GM18870 (cell line): Measurements from ENCODE around the gene PLCB2.

Experiments
- ATAC-seq: cut with Tn5 transposase; IDR thresholded peaks from one replicate; pipeline ENCODE4 v1.9.1; 2021; ENCODE audit warnings: moderate library complexity; ENCODE audit not compliant: unreplicated experiment

Gene PLCB2

GRCh38 chr15:40252141-40252437 is 55.6 kb downstream of the PLCB2 start:
- no peak for ATAC-seq

- no peak for ATAC-seq
These were observed 56.1 kb downstream of the PLCB2 start for GRCh38 chr15:40251486-40252140.

GRCh38 chr15:40250771-40251483 is 56.8 kb downstream of the PLCB2 start:
- no peak for ATAC-seq

- no peak for ATAC-seq
These were observed 57.5 kb downstream of the PLCB2 start for GRCh38 chr15:40250304-40250656.

DNA sequence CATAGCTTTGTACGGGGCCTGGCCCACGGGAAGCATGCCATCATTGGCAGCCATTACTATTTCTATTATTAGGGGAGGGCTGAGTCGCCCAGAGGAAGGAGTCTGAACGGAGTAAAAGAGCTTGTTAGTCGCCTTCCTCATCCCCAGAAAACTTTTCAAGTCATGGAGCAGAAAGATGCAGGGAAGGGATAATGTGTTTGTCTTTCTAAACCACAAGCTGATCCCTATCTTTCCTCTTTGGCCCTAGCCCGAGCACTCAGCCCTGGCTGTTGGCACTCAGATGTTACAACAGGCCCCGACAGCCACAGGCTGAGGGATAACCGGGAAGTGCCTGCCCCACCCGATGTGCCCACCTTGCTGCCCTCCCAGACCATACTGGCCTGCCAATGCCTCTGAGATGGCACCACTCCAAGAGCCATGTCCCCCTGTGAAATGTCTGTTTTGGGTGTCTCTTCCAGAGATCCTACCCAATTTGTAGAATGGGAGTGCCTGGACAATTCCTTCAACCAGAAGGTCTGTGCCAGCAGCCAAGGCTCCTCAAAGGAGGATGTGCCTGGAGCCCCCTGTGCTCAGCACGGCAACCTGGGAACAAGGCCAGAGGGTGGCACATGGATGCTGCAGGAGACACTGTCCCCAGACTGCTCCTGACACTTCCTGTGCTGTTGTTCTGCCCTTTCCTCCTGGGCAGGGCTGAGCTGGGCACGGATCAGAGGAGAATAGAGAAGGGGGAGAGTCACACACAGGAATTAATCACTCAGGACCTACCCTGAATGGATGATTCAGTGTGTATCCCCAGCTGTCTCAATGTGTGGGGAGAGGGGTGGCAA is 58.0 kb downstream of the PLCB2 start:
- ATAC-seq, result no peak

- no peak for ATAC-seq
These were observed 59.5 kb downstream of the PLCB2 start for GRCh38 chr15:40248006-40248783.

DNA sequence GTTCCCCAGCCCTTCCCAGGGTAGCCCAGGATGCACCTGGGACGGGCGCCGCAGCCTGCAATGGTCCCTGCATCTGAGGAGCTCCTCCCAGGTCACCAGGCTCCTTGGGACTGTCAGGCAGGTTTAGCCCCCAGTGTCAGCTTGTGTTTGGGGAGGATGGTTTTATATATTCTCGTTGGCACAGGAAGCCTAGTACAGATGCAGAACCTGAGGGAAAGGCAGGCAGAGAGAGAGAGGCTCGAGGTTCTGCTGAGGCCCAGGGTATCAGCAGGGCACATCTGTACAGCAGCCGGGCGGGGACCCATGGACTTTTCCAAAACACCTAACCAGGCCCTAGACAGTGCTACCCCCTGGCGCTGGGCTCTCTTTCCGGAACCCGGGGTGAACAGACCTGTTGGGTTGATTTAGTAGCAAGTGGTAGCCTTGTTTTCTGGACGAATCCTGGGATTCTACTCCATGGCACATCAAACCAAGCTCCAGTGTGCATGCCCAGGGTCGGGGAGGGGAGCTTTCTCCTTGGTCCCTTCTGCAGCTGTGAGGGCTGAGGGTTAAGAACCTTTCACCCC is 60.2 kb downstream of the PLCB2 start:
- ATAC-seq, result no peak

DNA sequence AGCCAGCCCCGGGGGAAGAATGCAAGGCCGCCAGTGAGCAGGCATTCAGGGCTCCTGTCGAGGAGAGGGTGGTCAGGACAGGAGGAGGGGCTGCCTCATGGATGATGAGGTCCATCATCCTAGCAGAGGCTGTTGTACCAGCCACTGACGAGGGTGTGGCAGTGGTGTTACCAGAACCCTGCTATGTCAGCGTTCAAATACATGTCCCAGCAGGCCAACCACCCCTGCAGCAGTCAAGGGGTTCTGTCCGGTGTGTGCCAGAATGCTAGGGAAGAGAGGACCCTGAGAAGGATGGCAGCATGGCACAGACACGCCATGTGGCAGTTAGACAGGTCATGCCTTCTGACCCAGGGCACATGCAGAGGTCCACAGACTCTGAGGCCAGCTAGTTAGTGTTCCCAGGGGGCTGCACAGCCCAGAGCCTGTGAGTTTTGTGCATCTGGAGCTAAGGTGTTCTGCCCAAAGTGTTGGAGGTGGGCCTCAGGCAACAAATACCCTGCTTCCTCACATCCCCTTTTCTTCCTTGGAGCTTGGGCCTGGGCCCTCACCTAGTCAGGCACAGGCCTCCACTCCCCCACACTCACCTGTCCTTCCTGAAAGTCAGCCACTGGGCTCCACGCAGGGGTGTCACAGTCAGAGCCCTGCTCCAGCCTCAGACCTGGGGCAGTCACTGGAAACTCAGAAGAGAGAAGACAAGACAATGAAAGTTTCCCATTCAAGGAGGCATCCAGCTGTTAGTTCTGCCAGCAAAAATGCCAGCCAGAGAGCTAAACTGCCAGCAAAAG is 61.0 kb downstream of the PLCB2 start:
- no peak for ATAC-seq

GRCh38 chr15:40245666-40246450 is 61.9 kb downstream of the PLCB2 start:
- no peak for ATAC-seq

DNA sequence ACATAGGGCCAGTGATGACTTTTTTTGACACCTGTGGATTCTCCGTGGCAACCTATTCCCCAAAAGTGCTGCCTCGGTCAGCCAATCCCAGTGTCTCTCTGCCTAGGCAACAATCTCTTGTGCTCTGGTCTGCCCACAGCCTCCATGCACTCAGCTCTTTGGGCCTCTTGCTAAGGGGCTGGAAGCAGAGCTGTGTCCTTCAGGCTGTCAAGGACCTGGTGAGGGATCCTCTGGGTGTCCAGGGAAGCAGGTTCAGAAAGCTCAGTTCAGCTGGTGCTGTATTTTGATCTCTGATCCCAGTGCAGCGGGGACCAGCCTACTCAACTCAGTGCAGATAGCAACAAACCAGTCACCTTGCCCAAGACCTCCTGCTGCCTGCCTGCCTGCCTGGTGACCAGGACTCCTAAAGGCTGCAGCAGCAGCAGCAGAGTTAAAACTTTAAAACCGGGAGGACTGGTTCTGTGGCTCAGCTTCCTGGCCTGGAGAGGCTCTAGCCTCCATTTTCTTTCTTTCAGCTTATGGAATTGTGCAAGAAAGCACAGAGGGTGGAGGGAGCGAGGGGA is 62.7 kb downstream of the PLCB2 start:
- ATAC-seq, result no peak

DNA sequence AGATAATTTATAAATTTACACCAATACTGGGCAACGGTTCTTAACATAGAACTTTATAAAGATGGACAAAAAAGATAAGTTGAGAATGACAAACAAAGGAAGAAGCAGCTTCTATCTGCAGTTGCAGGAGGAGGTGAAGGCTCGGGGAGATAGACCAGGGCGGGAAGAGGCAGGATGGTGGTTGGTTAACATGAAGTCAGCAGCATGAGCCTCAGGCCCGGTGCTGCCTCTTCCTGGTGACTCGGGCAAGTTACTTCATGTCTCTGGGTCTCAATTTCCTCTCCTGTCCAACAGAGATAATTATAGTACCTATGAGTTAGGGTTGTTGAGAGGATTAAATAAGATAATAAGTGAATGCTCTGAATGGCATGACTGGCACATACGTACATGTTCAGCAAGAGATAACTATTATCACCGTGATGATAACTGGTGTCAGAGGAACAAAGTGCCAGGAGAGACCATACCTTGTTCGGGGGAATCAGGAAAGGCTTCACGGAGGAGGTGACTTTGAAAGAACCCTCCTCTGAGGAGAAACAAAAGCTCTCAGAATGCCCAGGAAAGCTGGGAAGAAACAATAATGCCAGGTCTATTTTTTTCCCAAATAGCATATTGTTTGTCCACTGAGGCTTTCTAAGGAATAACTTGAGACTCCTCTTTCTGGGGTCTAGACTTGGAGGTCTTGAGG is 64.5 kb downstream of the PLCB2 start:
- ATAC-seq, result no peak

GRCh38 chr15:40242601-40243000 is 65.1 kb downstream of the PLCB2 start:
- ATAC-seq, result no peak

- ATAC-seq, result no peak
These were observed 65.5 kb downstream of the PLCB2 start for GRCh38 chr15:40242213-40242599.

DNA sequence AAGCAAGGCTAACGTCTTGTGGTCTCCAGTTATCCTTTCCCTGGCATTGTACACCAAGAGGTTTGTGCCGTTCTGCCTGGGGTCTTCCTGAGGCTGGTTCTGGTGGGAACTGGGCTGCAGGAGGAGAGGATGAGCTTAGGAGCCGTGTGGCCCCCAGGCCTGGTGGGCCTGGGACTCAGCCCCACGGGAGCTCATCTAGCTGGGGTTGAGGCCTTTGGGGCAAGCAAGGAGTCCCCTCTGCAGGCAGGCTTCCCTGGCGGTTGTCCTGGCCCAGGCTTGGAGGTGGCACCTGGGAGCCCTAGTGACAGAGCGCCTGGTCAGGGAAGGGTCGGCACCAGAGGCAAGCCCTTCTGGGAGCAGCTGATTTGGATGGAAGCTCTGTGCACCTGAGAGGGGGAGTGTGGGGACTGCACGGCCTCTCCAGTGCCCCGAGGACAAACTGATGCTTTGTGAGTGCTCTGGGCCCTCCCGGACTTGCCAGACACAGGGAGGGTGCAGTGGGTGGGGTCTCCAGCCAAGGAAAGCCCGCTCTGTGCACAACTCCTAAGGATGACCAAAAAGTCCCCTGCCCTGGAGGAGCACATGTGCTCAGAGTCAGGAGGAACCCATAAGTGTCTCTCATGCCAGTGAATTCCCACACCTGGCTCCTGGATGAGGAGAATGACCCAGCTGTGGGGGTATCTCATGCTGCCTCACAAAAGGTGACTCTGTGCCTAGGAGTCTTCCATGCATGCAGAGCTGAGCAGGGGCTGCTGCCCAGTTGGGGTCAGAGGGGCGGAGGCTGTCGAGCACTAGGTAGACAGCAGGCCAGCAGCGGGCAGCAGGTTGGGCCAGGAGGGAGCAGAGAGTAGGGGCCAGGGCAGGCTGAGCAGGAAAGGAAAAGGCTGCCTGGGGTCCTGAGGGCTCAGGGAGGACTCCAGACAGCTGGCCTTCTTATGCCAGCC is 66.2 kb downstream of the PLCB2 start:
- ATAC-seq, result no peak

DNA sequence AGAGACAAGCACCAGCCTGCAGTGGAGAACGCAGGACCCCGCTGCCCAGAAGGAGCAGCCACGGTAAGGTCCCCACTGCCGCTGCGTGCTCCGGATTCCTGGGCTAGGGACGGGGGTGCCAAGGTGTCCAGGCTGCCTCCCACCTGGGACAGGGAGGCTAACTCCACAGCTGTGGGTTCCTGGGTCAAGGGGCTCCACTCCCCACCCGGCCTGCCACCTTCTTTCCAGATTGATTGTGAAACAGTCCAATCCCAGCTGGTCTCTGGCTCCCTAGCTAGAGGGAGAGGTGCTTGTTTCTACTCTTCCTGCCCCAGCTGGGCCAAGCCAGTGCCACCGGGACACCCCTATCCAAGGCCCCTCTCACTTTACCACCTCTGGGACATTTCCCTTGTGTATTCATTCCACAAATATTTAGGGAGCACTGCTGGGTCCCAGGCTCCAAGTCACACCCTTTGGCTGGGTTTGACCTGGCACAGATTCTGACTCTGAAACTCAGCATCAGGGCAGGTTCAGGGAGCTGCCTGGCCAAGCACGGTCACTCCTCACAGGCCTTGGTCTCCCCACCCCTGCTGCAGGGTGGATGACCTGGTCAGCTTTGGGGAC is 67.0 kb downstream of the PLCB2 start:
- ATAC-seq, result no peak

DNA sequence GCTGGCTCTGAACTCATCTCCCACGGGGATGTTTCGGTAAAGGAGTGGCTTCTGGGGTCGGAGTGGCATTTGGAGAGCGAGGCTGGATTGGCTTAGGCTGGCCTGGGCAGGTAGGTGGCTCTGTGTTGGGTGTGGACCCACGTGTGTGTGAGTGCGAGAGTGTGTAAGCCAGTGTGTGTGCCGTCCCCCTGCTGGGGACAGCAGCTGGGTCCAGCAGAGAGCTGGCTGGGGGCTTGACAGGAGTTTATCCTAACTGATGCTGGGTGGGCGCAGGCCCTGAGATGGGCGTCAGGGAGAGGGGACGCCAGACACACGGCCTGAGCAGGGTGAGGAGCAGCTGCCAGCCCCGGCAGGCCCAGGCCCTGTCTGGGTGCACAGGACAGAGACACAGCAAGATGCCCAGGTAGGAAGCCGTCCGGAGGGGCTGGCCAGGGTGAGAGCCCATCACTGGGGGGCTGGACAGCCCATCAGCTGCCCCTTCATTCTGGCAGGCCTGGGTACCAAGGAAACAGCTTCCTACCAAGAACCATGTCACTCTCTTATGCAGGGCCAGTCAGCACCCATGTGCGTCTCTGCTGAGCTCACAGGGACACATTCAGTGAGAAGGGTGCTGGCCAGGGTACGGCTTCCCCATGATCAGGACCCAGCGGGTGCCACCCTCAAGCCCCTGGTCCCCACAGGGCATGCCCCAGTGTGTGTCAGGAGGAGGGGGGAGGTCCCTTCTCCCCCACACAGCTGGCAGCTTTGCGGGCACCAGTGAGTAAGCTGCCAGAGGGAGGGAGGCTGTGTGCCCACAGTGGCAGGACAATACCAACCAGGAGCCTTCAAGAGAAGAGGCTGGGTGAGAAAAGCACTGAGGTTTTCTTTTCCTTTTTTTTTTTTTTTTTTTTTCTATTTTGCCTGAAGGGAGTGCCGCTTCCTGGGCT is 67.8 kb downstream of the PLCB2 start:
- ATAC-seq, result no peak
